HUES48 (cell line): ENCODE data around the gene ZNF620.
"Not testable (repeated sequence)": the region's sequence is repeated elsewhere in the genome, so short reads cannot be mapped to it uniquely, and the experiment has no call there.

Experiments used
- H3K27ac ChIP-seq: one replicate; pipeline ENCODE4 v1.7.0; 2013; ENCODE audit warnings: low read depth, low read length, inconsistent platforms
- H3K27me3 ChIP-seq: 2 replicates; pipeline ENCODE4 v1.6.1; 2013; ENCODE audit warnings: mild to moderate bottlenecking, low read length; ENCODE audit not compliant: control insufficient read depth, insufficient read depth
- H3K36me3 ChIP-seq: 2 replicates; pipeline ENCODE4 v1.6.1; 2013; ENCODE audit warnings: low read length; ENCODE audit not compliant: control insufficient read depth, insufficient read depth
- H3K4me1 ChIP-seq: 2 replicates; pipeline ENCODE4 v1.6.1; 2013; ENCODE audit warnings: mild to moderate bottlenecking, low read length; ENCODE audit not compliant: control insufficient read depth, insufficient read depth
- H3K4me3 ChIP-seq: 2 replicates; pipeline ENCODE4 v1.5.1; 2013; ENCODE audit warnings: mild to moderate bottlenecking, low read depth, low read length
- H3K9ac ChIP-seq: 2 replicates; pipeline ENCODE4 v1.6.1; 2013; ENCODE audit warnings: mild to moderate bottlenecking, low read depth, low read length, moderate library complexity
- H3K9me3 ChIP-seq: 2 replicates; pipeline ENCODE4 v1.6.1; 2013; ENCODE audit warnings: low read length; ENCODE audit not compliant: control insufficient read depth, insufficient read depth

ZNF620 gene

GRCh38 chr3:40505599-40506462, at the start of gene ZNF620:
Gene ZNF620, plus strand, starts transcription at chr3:40506039. Its CDS starts 314 bp downstream, at chr3:40506353.
- H3K36me3 ChIP-seq: peaks cover 27% of the 10 kb centered on the region
- peak within 1 kb of the TSS; percentile 91 for H3K27ac ChIP-seq
- peak within 1 kb of the TSS; percentile 81 for H3K4me3 ChIP-seq
- H3K9ac ChIP-seq: peak within 1 kb of the TSS; percentile 62
- H3K9me3 ChIP-seq: no peaks in the 10 kb centered on the region
- H3K27me3 ChIP-seq: no peaks in the 10 kb centered on the region
- H3K4me1 ChIP-seq: peaks cover 3% of the 10 kb centered on the region; the same call in 1 of the 2 replicates

GRCh38 chr3:40456279-40456939, 49.4 kb upstream of the ZNF620 start:
- H3K4me1 ChIP-seq: peaks cover 11% of the 10 kb centered on the region; the same call in 1 of the 2 replicates
- H3K9me3 ChIP-seq: no peaks in the 10 kb centered on the region
- H3K9ac ChIP-seq: peak overlapping the region; percentile 95
- peak overlapping the region; percentile 87 for H3K4me3 ChIP-seq
- H3K27me3 ChIP-seq: no peaks in the 10 kb centered on the region
- peak overlapping the region; percentile 87 for H3K27ac ChIP-seq
- H3K36me3 ChIP-seq: peaks cover 36% of the 10 kb centered on the region

DNA sequence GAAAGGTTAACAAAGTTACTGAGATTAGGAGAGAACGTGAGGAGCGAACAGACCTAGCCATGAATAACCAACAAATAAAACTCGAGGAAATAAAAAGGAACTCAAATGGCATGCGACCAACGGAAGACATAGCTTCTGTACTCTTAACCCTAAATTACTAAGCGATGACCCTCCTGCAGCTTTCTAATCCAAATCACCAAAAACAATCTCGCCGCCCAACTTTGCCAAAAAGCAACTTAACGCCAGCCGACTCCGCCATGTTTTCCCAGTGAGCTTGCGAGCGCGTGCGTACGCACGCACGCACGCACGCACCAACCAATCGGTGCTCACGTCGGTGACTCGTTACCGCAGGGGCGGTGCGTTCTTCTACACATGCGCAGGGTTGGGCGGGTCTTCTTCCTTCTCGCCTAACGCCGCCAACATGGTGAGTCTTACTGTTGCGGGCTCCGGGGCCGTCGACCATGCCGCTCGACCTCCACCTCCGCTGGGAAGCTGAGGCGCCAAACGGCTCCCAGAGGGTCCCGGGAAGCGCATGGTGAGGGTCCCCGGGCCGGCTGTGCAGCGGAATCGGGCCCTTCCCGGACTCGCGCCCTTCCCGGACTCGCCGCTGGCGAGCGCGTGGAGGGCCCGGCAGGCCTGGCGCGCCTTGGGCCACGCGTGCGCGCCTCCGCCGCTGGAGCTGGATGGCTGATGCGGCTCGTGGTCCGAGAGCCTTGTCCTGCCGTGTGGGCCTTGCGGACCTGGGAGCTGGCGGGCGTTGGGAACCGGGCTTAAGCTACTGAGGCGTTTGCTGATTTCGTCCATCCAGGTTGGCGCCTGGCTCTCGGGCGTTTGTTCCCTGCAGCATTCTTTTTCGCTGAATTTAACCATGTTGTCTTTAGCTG, 48.7 kb upstream of the ZNF620 start, which contains the start of gene RPL14:
Gene RPL14, plus strand, starts transcription at position 400 of the 884 bp plus-strand sequence. Its CDS starts 133 bp downstream, at position 533.
- Histone ChIP-seq H3K36me3 (peaks cover 44% of the 10 kb centered on the region), H3K4me1 (peaks cover 11% of the 10 kb centered on the region; the same call in 1 of the 2 replicates), H3K9ac (peak within 1 kb of the TSS; percentile 95), H3K27ac (peak within 1 kb of the TSS; percentile 87), H3K27me3 (no peaks in the 10 kb centered on the region), H3K4me3 (peak within 1 kb of the TSS; percentile 87), H3K9me3 (no peaks in the 10 kb centered on the region)

GRCh38 chr3:40458473-40458872, 47.4 kb upstream of the ZNF620 start:
- Histone ChIP-seq H3K36me3 (peaks cover 57% of the 10 kb centered on the region), H3K27ac (peak overlapping the region; percentile 41), H3K9ac (peak overlapping the region; percentile 95; the same call in 1 of the 2 replicates), H3K4me1 (peaks cover 9% of the 10 kb centered on the region; the same call in 1 of the 2 replicates), H3K9me3 (no peaks in the 10 kb centered on the region), H3K27me3 (no peaks in the 10 kb centered on the region), H3K4me3 (peak overlapping the region; percentile 87)

DNA sequence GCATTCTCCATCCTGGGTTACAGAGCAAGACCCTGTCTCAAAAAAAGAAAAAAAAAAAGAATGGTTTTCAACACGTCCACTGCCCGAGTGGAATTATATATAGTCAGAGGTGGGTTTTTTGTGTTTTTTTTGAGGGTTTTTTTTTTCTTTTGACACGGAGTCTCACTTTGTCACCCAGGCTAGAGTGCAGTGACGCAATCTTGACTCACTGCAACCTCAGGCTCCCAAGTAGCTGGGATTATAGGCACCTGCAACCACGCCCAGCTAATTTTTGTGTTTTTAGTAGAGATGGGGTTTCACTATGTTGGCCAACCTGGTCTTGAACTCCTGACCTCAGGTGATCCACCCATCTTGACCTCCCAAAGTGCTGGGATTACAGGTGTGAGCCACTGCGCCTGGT, 45.4 kb upstream of the ZNF620 start:
- H3K27me3 ChIP-seq, H3K4me1 ChIP-seq, H3K9me3 ChIP-seq, H3K4me3 ChIP-seq, H3K27ac ChIP-seq, H3K9ac ChIP-seq: not testable (repeated sequence)
- peaks cover 71% of the 10 kb centered on the region for H3K36me3 ChIP-seq

GRCh38 chr3:40461161-40461560, 44.7 kb upstream of the ZNF620 start:
- Histone ChIP-seq H3K9ac (no peak overlapping the region), H3K9me3 (no peaks in the 10 kb centered on the region), H3K36me3 (peaks cover 71% of the 10 kb centered on the region), H3K27me3 (no peaks in the 10 kb centered on the region), H3K4me3 (no peak overlapping the region), H3K4me1 (peaks cover 8% of the 10 kb centered on the region; the same call in 1 of the 2 replicates), H3K27ac (no peak overlapping the region)

DNA sequence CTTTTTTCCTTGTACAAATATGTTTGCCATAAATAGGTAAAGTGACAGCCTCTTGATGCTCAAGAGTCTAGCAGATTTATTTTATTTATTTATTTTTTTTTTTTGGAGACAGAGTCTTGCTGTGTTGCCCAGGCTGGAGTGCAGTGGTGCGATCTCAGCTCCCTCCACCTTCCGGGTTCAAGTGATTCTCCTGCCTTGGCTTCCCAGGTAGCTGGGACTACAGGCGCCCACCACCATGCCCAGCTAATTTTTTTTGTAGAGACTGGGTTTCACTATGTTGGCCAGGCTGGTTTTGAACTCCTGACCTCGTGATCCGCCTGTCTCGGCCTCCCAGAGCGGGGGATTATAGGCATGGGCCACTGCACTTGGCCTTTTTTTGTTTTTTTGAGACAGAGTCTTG, 43.0 kb upstream of the ZNF620 start:
- peaks cover 76% of the 10 kb centered on the region for H3K36me3 ChIP-seq
- H3K27ac ChIP-seq, H3K4me1 ChIP-seq, H3K9ac ChIP-seq, H3K27me3 ChIP-seq, H3K4me3 ChIP-seq, H3K9me3 ChIP-seq: not testable (repeated sequence)

- H3K27me3 ChIP-seq: no peaks in the 10 kb centered on the region
- H3K36me3 ChIP-seq: peaks cover 68% of the 10 kb centered on the region
- H3K4me1 ChIP-seq: peaks cover 3% of the 10 kb centered on the region; the same call in 1 of the 2 replicates
- H3K27ac ChIP-seq: peak overlapping the region; percentile 40
- H3K4me3 ChIP-seq: no peak overlapping the region
- H3K9ac ChIP-seq: no peak overlapping the region
- no peaks in the 10 kb centered on the region for H3K9me3 ChIP-seq
These were observed 42.3 kb upstream of the ZNF620 start for GRCh38 chr3:40463579-40463978.

DNA sequence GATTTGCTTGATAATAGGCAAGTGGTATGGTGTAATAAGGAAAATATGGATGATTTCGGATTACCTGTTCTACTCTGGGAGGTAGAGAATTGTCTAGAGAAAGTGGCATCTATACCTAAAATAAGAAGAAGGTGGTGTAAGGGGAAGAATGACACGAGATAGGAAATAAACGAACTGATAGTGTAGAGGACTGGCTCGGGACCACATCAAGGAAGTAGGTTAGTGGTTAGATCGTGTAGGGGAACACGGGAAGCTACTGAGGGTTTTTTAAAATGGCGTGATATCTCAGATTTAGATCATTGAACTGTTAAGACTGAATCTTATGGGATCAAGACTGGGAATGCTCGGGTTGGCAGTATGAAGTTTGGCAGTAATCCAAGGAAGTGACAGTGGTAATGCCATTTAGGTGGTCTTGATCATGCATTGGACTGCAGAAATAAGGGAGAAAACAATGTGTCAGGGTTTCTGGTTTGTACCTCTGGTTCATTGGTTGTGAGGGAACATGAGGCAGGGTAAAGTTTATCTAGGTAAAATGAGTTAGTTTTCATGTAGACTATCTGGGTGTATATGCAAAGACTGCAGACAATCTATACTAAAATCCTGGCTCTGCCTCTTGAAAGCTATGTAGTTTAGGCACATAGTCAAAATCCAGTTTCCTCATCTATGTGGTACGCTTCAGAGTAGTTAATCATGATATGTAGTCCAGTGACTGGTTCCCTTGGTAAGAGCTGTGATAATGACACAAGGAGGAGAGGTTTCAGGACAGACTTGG, 41.3 kb upstream of the ZNF620 start:
- Histone ChIP-seq H3K9ac (no peak overlapping the region), H3K27me3 (no peaks in the 10 kb centered on the region), H3K36me3 (peaks cover 59% of the 10 kb centered on the region), H3K4me1 (no peaks in the 10 kb centered on the region), H3K4me3 (no peak overlapping the region), H3K27ac (peak overlapping the region; percentile 16), H3K9me3 (no peaks in the 10 kb centered on the region)

- Histone ChIP-seq H3K4me1 (no peaks in the 10 kb centered on the region), H3K27me3 (no peaks in the 10 kb centered on the region), H3K9ac (no peak overlapping the region), H3K36me3 (peaks cover 55% of the 10 kb centered on the region), H3K9me3 (no peaks in the 10 kb centered on the region), H3K27ac (no peak overlapping the region), H3K4me3 (no peak overlapping the region)
These were observed 40.8 kb upstream of the ZNF620 start for GRCh38 chr3:40465111-40465407.
